SKM-1 treated with dmso at 0.1 percent for 144 hours (cell line): ENCODE results near the gene DKK3.

Experiments used
- DNase-seq: peaks from one replicate; lab custom pipeline; 2025; ENCODE audit not compliant: unreplicated experiment; lab: John Stamatoyannopoulos, UW

Gene DKK3

GRCh38 chr11:11948242-11948947, 60.0 kb downstream of the DKK3 start:
- DNase-seq = no peak

DNA sequence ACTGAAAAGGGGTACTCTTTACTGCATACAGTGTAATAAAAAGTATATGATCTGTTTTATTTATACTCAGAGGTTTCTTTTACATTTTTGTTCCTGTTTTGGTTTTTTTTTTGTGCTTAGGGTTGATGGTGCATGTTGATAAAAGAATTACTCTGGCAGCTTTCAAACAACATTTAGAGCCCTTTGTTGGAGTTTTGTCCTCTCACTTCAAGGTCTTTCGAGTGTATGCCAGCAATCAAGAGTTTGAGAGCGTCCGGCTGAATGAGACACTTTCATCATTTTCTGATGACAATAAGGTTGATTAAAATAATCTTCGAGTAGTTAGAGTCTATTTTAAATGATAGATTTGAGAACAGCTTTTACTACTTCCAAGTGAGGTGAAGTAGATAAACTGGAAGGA, 60.6 kb downstream of the DKK3 start:
- no peak for DNase-seq

DNA sequence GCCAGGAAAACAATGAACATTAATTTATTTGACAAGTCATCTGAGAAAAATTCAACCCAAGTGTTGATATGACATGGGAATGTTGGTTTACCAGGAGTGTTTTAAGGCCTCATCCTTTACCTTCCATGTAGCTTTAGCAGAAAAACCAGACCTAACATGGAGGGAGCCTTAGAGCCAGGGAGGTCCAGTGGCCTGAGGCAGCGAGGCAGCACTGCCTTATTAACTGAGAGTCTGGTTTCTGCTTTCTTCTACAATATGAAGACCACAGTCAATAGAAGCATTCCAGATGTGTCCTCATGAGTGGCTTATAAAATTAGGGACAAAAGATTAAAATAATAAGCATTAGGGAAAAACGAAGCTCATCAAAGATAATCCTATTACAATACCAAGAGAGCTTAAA, 61.5 kb downstream of the DKK3 start:
- no peak for DNase-seq

GRCh38 chr11:11946180-11946579, 62.2 kb downstream of the DKK3 start:
- DNase-seq = no peak

DNA sequence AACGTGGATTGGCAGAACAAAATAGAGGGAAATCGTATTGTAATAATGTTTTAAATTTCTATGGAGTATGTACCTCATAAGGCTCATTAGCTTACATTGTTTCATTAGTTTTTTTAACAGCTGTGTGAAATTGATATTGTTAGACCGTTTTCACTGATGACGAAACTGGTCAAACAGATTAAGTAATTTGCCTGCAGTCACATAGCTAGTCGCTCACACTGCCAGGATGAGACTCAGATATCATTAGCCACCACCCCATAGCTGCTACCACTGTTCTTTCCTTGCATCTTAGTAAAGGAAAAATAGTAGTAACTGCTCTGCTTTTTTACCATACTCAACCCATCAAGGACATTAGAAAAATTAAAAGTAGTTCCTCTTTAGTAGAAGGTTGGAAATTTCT, 64.0 kb downstream of the DKK3 start:
- no peak for DNase-seq

DNA sequence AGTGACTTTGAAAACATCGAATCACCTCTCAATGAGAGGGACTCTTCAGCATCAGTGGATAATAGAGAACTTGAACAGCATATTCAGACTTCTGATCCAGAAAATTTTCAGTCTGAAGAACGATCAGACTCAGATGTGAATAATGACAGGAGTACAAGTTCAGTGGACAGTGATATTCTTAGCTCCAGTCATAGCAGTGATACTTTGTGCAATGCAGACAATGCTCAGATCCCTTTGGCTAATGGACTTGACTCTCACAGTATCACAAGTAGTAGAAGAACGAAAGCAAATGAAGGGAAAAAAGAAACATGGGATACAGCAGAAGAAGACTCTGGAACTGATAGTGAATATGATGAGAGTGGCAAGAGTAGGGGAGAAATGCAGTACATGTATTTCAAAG, 65.8 kb downstream of the DKK3 start:
- no peak for DNase-seq

DNA sequence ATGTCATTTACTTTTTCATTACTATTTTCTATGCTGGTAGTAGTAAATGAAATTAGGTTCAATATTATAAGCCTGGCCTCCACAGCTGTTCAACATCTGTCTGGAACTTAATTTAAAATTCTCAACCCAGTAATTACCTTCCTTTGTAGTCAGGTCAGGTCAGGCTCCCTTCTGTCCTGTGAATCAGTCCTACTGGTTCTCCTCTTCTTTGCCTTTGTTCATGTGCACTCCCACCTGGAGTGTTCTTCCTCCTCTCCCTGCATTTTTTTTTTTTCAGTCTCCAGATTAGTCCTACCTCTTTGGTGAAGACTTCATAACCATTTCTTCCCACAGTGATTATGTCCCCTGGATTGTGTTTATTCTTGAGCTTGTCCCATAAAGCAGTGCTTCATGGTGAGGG, 67.9 kb downstream of the DKK3 start:
- DNase-seq = no peak

DNA sequence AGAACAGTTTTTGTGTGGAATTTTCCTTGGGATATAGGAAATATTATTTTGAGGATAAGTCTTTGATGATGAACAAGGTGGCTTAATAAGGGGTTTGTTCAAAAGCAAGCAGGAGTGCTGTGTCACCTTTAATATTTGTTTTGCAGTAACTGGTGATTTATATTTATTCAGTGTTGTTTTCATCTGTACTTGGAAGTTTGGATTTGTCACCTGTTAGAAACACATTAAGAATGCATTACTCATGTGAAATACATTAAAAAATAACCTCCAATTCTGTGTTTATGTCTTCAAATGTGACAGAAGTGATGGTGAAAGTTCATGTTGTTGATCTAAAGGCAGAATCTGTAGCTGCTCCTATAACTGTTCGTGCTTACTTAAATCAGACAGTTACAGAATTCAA, 70.5 kb downstream of the DKK3 start:
- no peak for DNase-seq

DNA sequence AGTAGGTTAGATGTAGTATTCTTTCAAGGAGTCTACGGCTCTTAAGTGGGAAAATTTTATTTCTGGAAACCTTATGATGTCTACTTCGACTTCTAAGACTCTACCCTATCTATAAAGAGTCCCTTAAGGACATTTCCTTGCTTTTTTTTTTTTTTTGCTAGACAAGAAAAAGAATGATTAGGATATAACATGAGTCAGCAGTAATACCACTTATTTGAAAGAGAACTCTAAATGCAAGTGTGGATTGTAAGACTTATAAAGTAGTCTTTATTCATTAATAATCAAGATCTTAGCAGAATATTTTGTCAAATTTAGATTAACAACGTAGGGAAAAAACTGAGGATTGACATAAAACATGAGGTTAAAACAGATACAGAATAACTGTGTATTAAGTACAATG, 71.0 kb downstream of the DKK3 start:
- no peak for DNase-seq

DNA sequence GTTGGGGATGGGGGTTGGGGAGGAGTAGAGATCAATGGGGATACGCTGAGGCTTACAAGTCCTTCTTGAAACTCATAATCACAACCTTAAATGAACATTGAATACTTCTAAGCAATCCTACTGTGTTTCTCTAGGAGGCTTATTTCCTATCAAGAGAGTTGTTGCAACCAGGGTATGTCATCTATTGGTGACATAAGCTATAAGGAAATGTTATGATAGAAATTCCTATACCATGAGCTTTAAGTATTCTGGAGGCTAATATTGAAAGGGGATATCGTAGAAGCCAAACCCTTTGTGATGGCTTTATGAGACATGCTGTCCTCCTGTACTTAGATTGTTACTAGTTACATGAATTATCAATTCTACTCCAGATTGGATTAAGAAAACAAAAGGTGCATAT, 72.9 kb downstream of the DKK3 start:
- DNase-seq = no peak

DNA sequence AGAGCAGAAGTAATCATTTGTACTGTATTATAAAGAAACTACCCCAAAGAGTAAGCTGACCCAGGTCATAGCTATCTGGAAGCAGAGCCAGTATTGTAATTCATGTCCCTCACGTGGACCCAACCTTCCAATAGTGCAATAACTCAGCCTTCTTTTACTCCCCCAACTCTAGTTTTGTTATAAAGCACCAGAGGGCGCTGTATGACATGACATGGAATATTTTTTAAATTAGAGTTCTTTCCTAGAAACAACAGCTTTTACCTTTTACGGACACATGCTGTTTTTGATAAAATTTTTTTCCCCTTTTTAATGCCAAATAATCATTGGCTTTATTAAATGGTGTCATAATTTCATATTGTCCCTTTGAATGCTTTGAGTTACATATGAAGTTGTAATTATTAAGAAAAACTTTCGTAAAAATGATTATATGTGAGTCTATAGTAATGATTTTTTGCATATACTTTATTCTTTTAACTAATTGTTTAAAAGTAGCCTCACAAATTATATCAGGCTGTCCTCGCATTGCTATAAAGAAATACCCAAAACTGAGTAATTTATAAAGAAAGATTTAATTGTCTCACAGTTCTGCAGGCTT, 76.9 kb downstream of the DKK3 start:
- peak; percentile 41 for DNase-seq

DNA sequence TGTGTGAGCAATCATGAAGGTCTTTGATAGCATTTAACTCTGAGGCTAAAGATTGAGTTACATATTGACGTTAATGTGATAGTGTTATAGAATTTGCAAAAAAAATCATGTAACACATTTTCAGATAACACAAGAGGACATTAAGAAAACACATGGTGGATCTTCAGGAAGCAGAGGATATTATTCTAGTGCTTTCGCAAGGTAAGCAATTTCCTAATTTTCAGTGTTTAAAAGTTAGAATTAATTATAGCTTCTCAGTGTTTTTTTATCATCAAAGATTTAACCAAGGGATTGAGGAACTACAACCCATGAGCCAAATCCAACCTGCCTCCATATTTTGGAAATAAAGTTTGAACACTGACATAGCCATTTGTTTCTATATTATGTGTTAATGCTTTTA, 78.5 kb downstream of the DKK3 start:
- DNase-seq = no peak

- DNase-seq = no peak
Observed at GRCh38 chr11:11923828-11924227, 84.6 kb downstream of the DKK3 start.

DNA sequence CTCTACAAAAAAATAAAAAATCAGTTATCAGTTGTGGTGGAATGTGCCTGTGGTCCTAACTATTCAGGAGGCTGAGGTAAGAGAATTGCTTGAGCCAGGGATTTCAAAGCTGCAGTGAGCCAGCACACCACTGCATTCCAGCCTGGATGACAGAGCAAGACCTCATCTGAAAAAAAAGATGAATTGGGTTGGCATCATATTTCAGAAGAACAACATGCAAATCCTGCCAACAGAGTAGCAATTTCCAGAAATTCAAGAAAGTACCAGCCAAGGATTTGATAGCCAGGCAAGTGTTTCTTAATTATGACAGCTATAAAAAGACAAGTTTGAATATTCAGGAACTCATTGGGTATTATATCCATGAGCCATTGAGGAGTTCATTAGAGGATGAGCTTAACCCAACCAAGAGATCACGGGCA, 91.4 kb downstream of the DKK3 start:
- DNase-seq = no peak

GRCh38 chr11:11915625-11916024, 92.8 kb downstream of the DKK3 start:
- DNase-seq = no peak

GRCh38 chr11:11913395-11913794, 95.0 kb downstream of the DKK3 start:
- no peak for DNase-seq
